Ectodermal cell (in vitro differentiated cells): ENCODE results near the gene HIGD2B. TPM values are rescaled to one million over a fixed set of nuclear protein-coding genes. Genes with fewer than 3 reads are reported as not detected.
"Not testable (repeated sequence)": the region's sequence is repeated elsewhere in the genome, so short reads cannot be mapped to it uniquely, and the experiment has no call there.

Experiments used
- H3K27ac ChIP-seq: 2 replicates; pipeline ENCODE4 v1.7.0; 2013; ENCODE audit warnings: mild to moderate bottlenecking, low read depth, low read length; ENCODE audit not compliant: insufficient read depth, poor library complexity, severe bottlenecking
- H3K27me3 ChIP-seq: 2 replicates; pipeline ENCODE4 v1.7.0; 2013; ENCODE audit warnings: mild to moderate bottlenecking, low read length; ENCODE audit not compliant: insufficient read depth, control insufficient read depth, poor library complexity, severe bottlenecking
- H3K36me3 ChIP-seq: one replicate; pipeline ENCODE4 v1.7.0; 2013; ENCODE audit warnings: low read length; ENCODE audit not compliant: control insufficient read depth, insufficient read depth
- H3K4me1 ChIP-seq: one replicate; pipeline ENCODE4 v1.7.0; 2013; ENCODE audit warnings: low read length; ENCODE audit not compliant: control insufficient read depth, insufficient read depth
- H3K4me3 ChIP-seq: 2 replicates; pipeline ENCODE4 v1.7.0; 2013; ENCODE audit warnings: low read depth, low read length, control low read depth; ENCODE audit not compliant: insufficient read depth
- H3K9me3 ChIP-seq: 2 replicates; pipeline ENCODE4 v1.7.0; 2013; ENCODE audit warnings: mild to moderate bottlenecking, low read length, moderate library complexity; ENCODE audit not compliant: control insufficient read depth
- WGBS, 2 experiments: methylation state at CpG; one replicate each; pipeline ENCODE4 v1.1.7; 2013; ENCODE audit warnings: missing lambda C conversion rate in 2 of 2; 5-methylcytosine and 5-hydroxymethylcytosine counted together
- polyA plus RNA-seq, 4 experiments: library from polyadenylated mRNA; stranded (reverse); fragments of 50-300 nt; gene quantifications; one replicate each; pipeline ENCODE4 v1.2.3, GENCODE V29; 2013

Gene HIGD2B, protein sequence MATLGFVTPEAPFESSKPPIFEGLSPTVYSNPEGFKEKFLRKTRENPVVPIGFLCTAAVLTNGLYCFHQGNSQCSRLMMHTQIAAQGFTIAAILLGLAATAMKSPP
- not detected for polyA plus RNA-seq (2013, experiment 1 of 4)
- not detected for polyA plus RNA-seq (2013, experiment 2 of 4)
- polyA plus RNA-seq (2013, experiment 3 of 4) = not detected
- not detected for polyA plus RNA-seq (2013, experiment 4 of 4)

DNA sequence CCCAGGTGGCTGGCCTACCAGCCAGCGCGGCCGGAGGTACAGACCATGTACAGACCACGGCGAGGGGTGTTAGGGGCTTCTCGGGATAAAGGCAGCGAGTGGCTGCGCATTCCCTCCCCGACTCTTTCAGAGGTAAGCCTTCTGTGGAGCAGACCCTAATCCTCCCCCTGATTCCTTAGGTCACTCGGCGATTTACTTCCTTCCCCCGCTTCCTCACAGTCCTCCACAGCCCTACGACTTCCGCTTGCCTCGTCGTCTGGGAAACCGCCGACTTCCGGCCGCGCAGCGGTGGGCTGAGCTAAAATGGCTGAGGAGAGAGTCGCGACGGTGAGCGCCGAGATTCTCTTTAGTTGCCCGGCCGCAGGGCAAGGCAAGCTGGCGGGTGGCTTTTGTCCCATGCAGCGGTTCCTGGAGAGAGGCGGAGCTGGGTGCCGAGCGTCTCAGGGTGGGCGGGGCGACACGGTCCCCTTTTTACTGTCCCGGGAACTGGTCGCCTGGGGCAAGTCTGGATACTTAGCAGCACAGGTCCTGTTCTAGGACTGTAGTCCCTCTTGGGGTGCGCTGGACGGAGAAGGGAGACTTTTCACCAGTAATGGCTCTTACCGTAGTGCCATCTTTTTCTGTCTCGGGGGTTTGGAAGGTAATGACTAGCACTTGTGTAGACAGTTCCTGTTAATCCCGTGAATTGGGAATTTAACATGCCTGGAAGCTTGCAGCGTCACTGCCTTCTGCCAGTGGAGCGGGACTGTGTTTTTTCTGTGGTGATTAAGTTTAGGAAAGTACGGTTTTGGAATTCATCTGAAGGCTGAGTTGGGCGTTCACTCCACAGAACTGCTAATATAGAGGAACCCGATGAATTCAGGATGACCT is at the start of gene HIGD2B, which contains the start of gene BBS4:
HIGD2B (minus strand) TSS at position 258 of the 870 bp plus-strand sequence. CDS start 9,808 bp downstream, outside the sequence.
BBS4 (plus strand) TSS at position 283 of the 870 bp plus-strand sequence; CDS start at position 304, 21 bp downstream.
- Histone ChIP-seq H3K36me3 (no peaks in the 10 kb centered on the region), H3K9me3 (no peaks in the 10 kb centered on the region), H3K27ac (peak within 1 kb of the TSS; percentile 84), H3K27me3 (no peaks in the 10 kb centered on the region), H3K4me3 (peak within 1 kb of the TSS; percentile 68), H3K4me1 (no peaks in the 10 kb centered on the region)
- 1% methylated on average over 49 of the region's 49 CpGs for WGBS, 2 experiments

DNA sequence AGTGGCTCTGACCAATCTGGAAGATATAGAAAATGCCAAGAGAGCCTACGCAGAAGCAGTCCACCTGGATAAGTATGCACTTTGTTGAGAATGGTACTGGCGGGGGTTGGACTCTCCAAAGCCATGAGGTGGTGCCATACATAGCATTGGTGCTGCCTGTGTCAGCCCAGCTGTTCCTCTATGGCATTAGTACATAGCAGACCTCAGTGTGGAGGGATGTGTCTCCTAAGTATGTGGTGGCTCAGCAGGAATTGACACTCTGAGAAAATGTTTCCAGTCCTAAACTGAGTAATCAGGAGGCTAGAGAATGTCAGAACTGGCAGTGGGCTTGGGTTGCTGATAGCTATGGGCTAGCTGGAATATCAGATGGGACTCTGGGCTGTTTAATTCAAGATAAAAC is 49.1 kb upstream of the HIGD2B start:
- Histone ChIP-seq H3K36me3 (peaks cover 30% of the 10 kb centered on the region), H3K27ac (no peak overlapping the region), H3K9me3 (no peaks in the 10 kb centered on the region), H3K27me3 (no peaks in the 10 kb centered on the region), H3K4me3 (no peak overlapping the region), H3K4me1 (no peaks in the 10 kb centered on the region)
- 90 to 94% methylated on average over 2 of the region's 2 CpGs for WGBS, 2 experiments

DNA sequence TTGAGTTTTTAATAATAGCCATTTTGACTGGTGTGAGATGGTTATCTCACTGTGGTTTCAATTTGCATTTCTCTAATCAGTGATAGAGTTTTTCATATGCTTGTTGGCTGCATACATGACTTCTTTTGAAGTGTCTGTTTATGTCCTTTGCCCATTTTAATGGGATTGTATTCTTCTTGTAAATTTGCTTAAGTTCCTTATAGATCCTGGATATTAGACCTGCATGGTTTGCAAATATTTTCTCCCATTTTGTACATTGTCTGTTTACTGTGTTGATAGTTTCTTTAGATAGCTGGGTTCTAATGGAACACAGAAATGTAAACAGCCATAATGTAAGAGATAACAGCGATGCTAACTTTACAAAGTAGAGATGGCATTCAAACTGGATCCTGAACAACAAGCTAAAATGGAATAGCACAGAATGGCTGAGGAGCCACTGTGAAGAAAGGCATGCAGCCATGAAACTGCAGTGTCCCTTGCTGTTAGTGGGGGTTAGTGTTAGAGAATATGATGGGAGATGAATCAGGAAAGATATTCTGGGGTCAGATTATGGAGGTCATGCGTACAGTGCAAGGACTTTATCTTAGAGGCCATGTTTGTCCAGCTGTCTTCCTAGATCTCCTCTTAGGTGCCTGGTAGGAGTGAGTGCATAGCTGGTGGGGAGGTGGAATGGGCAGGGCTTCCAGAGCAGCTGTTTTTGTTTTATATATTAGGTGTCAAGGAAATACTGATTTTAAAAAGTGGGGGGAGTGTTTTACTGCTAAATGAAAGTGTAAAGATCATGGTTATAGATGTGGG is 48.2 kb upstream of the HIGD2B start:
- Histone ChIP-seq H3K27me3 (no peaks in the 10 kb centered on the region), H3K9me3 (no peaks in the 10 kb centered on the region), H3K4me3 (no peak overlapping the region), H3K27ac (no peak overlapping the region), H3K4me1 (no peaks in the 10 kb centered on the region), H3K36me3 (peaks cover 24% of the 10 kb centered on the region)
- WGBS, 2 experiments = 94 to 99% methylated on average over 2 of the region's 2 CpGs

DNA sequence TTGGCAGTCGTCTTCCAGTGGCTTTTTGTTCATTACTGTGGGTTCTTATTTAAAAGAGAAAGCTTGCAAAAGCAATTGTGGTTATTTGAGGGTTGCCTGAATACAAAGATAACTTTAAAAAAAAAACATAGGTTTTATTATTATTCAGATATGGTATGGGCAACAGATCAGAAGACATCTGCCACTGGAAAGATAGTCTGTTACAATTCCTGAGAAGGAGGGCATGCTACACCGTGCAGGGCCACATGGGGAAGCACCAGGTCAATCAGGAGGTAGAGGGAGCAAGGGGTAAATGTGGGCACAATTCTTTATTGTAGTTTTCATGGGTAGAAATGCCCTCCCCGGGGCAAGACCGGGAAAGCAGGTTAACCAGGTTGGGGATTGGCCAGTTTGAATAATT is 46.5 kb upstream of the HIGD2B start:
- Histone ChIP-seq H3K4me3 (no peak overlapping the region), H3K4me1 (no peaks in the 10 kb centered on the region), H3K27me3 (no peaks in the 10 kb centered on the region), H3K27ac (no peak overlapping the region), H3K9me3 (no peaks in the 10 kb centered on the region), H3K36me3 (peaks cover 19% of the 10 kb centered on the region)
- 90 to 91% methylated on average over 3 to 4 of the region's 4 CpGs for WGBS, 2 experiments

DNA sequence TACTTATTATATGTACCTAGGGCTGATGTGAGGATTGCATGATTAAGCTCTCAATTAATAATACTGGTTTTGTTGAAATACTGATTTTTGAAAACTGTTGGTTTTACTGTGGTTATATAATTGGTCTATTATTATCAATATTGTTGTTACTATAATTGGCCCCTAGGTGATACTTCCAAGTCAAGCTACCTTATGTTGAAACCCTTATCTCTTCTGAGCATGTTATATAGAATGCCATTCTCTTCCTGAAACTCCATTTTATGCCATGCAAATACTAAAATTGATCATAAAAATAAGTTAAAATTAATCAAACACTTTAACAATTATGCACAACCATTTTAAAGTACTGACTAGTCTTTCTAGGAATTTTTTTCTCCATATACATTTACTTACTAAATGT is 46.1 kb upstream of the HIGD2B start:
- H3K9me3 ChIP-seq = no peaks in the 10 kb centered on the region
- H3K4me1 ChIP-seq = no peaks in the 10 kb centered on the region
- H3K27ac ChIP-seq = no peak overlapping the region
- H3K27me3 ChIP-seq = no peaks in the 10 kb centered on the region
- H3K4me3 ChIP-seq = no peak overlapping the region
- peaks cover 16% of the 10 kb centered on the region for H3K36me3 ChIP-seq

DNA sequence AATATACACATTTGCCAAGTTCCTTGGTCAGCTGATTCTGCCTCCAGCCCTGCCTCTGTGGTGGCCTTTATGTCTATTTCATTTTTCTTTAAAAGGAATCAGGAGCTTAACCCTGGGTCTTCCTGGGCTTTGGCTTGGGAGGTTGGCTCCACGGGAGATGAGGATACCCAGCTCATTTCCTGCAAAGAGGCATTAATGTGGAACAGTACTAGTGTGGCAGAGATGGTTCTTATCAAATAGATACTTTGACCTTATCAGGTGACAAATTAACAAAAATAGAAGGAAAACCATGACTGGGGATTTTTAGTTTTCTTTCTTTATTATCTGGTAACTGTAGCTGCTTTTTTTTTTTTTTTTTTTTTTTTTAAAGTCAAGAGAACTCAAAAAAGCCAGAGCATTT is 42.8 kb upstream of the HIGD2B start:
- no peaks in the 10 kb centered on the region for H3K36me3 ChIP-seq
- no peaks in the 10 kb centered on the region for H3K4me1 ChIP-seq
- H3K27ac ChIP-seq = no peak overlapping the region
- no peaks in the 10 kb centered on the region for H3K9me3 ChIP-seq
- H3K27me3 ChIP-seq = no peaks in the 10 kb centered on the region
- H3K4me3 ChIP-seq = no peak overlapping the region
- 100% methylated on average over 1 of the region's 1 CpG for WGBS, 2 experiments

GRCh38 chr15:72728249-72728648 is 42.3 kb upstream of the HIGD2B start:
- H3K36me3 ChIP-seq, H3K27me3 ChIP-seq, H3K4me3 ChIP-seq, H3K4me1 ChIP-seq, H3K27ac ChIP-seq, H3K9me3 ChIP-seq: not testable (repeated sequence)
- 88 to 89% methylated on average over 1 of the region's 1 CpG for WGBS, 2 experiments

DNA sequence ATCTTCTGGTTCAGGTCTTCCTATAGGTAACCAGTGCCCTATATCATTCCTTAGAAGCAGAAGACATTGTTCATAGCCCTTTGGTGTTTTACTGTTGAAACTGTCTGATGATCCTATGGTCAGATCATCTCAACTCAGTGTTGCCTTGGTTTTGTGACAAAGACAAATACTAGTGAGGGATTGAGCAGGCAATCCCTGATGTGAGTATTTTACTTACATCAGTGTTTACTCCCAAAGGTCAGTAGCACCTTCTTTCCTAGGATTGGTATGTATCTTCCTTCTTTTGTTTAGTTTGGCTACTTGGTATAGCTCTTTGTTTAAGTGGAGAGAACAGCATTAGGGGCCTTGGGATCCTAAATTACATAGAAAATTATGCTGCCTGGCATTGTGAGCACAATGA is 41.2 kb upstream of the HIGD2B start:
- H3K9me3 ChIP-seq = no peaks in the 10 kb centered on the region

DNA sequence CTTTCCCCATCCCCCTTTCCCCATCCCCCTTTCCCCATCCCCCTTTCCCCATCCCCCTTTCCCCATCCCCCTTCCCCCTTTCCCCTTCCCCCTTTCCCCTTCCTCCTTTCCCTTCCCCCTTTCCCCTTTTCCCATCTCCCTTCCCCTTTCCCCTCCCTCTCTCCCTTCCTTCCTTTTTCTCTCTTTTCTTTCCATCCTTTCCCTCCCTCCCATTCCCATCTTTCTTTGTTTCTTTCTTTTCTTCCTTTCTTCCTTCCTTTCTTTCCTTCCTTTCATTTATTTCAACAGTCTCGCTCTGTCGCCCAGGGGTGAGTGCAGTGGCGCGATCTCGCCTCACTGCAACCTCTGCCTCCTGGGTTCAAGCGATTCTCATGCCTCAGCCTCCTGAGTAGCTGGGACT is 39.9 kb upstream of the HIGD2B start:
- not testable (repeated sequence) for H3K4me3 ChIP-seq, H3K36me3 ChIP-seq, H3K27me3 ChIP-seq, H3K4me1 ChIP-seq, H3K27ac ChIP-seq, H3K9me3 ChIP-seq
- WGBS, 2 experiments = 93 to 94% methylated on average over 6 of the region's 6 CpGs

More for the DNA sequence above, 41.2 kb upstream of the HIGD2B start:
- Histone ChIP-seq H3K36me3 (no peaks in the 10 kb centered on the region), H3K4me3 (no peak overlapping the region), H3K27me3 (no peaks in the 10 kb centered on the region), H3K4me1 (no peaks in the 10 kb centered on the region), H3K27ac (no peak overlapping the region)

GRCh38 chr15:72725446-72725845 is 39.5 kb upstream of the HIGD2B start:
- Histone ChIP-seq H3K27ac (no peak overlapping the region), H3K4me1 (no peaks in the 10 kb centered on the region), H3K27me3 (no peaks in the 10 kb centered on the region), H3K4me3 (no peak overlapping the region), H3K9me3 (no peaks in the 10 kb centered on the region), H3K36me3 (no peaks in the 10 kb centered on the region)
- WGBS, 2 experiments = 90 to 93% methylated on average over 3 of the region's 3 CpGs
